ENCODE measurements around the gene TTLL4. TPM values are rescaled to one million over a fixed set of nuclear protein-coding genes. Genes with fewer than 3 reads are reported as not detected.

The TTLL4 gene
- total RNA-seq, 1 donor from 2014 or later: 33.8 TPM

- Histone ChIP-seq H2AFZ (ENCODE audit: low read depth, low read length) (no peak overlapping the region), H3K4me3 (ENCODE audit: insufficient read depth, low read depth, low read length) (no peak overlapping the region), H3K79me2 (ENCODE audit: insufficient read depth, low read length) (no peaks in the 10 kb centered on the region), H4K20me1 (ENCODE audit: insufficient read depth, low read length) (no peaks in the 10 kb centered on the region), H3K4me2 (ENCODE audit: low read length) (no peak overlapping the region), H3K27me3 (ENCODE audit: insufficient read depth, low read length) (no peaks in the 10 kb centered on the region), H3K27ac (ENCODE audit: low read depth, low read length) (no peak overlapping the region), H3K4me1 (ENCODE audit: insufficient read depth, low read length) (peaks cover 8% of the 10 kb centered on the region), H3K9me3 (ENCODE audit: insufficient read depth, low read depth, low read length) (no peaks in the 10 kb centered on the region), H3K9ac (ENCODE audit: low read length) (no peak overlapping the region), H3K36me3 (ENCODE audit: insufficient read depth, low read length) (peaks cover 33% of the 10 kb centered on the region)
- no peak for FAIRE-seq
- H3K27ac Mint-ChIP-seq (ENCODE audit: unreplicated experiment): no peak overlapping the region
- no peak for TF ChIP-seq CTCF (IDR thresholded peaks at IDR 0.05; ENCODE audit: insufficient read depth, low read depth, low read length)
- TF ChIP-seq EZH2 (IDR thresholded peaks at IDR 0.05; ENCODE audit: insufficient read depth, low read length): no peak
- no peak overlapping the region for H3K4me3 Mint-ChIP-seq (ENCODE audit: unreplicated experiment)
- no peaks in the 10 kb centered on the region for H3K9me3 Mint-ChIP-seq (ENCODE audit: unreplicated experiment)
- H3K36me3 Mint-ChIP-seq (ENCODE audit: low read depth, unreplicated experiment): peaks cover 46% of the 10 kb centered on the region
- H3K27me3 Mint-ChIP-seq (ENCODE audit: low read depth, unreplicated experiment): no peaks in the 10 kb centered on the region
- H3K4me1 Mint-ChIP-seq (ENCODE audit: low read depth, unreplicated experiment): peaks cover 12% of the 10 kb centered on the region
- no peak for DNase-seq (ENCODE audit: low read depth)
These were observed 36.3 kb downstream of the TTLL4 start for GRCh38 chr2:218746960-218747359.

- no peak overlapping the region for H3K4me2 ChIP-seq (ENCODE audit: low read length)
- H4K20me1 ChIP-seq (ENCODE audit: insufficient read depth, low read length): no peaks in the 10 kb centered on the region
- Mint-ChIP-seq H3K4me1 (ENCODE audit: low read depth, unreplicated experiment) (peaks cover 12% of the 10 kb centered on the region), H3K4me3 (ENCODE audit: unreplicated experiment) (no peak overlapping the region), H3K9me3 (ENCODE audit: unreplicated experiment) (no peaks in the 10 kb centered on the region), H3K36me3 (ENCODE audit: low read depth, unreplicated experiment) (peaks cover 59% of the 10 kb centered on the region), H3K27ac (ENCODE audit: unreplicated experiment) (no peak overlapping the region), H3K27me3 (ENCODE audit: low read depth, unreplicated experiment) (no peaks in the 10 kb centered on the region)
- FAIRE-seq (no peak), DNase-seq (ENCODE audit: low read depth) (no peak)
- H3K27ac ChIP-seq (ENCODE audit: low read depth, low read length): no peak overlapping the region
- TF ChIP-seq CTCF (IDR thresholded peaks at IDR 0.05; ENCODE audit: insufficient read depth, low read depth, low read length) (no peak), EZH2 (IDR thresholded peaks at IDR 0.05; ENCODE audit: insufficient read depth, low read length) (no peak)
- H3K4me3 ChIP-seq (ENCODE audit: insufficient read depth, low read depth, low read length): no peak overlapping the region
- H3K4me1 ChIP-seq (ENCODE audit: insufficient read depth, low read length): peaks cover 8% of the 10 kb centered on the region
- H2AFZ ChIP-seq (ENCODE audit: low read depth, low read length): no peak overlapping the region
- H3K9me3 ChIP-seq (ENCODE audit: insufficient read depth, low read depth, low read length): no peaks in the 10 kb centered on the region
- H3K9ac ChIP-seq (ENCODE audit: low read length): no peak overlapping the region
- H3K36me3 ChIP-seq (ENCODE audit: insufficient read depth, low read length): peaks cover 45% of the 10 kb centered on the region
- H3K27me3 ChIP-seq (ENCODE audit: insufficient read depth, low read length): no peaks in the 10 kb centered on the region
- H3K79me2 ChIP-seq (ENCODE audit: insufficient read depth, low read length): no peaks in the 10 kb centered on the region
These were observed 38.3 kb downstream of the TTLL4 start for GRCh38 chr2:218748741-218749441.

DNA sequence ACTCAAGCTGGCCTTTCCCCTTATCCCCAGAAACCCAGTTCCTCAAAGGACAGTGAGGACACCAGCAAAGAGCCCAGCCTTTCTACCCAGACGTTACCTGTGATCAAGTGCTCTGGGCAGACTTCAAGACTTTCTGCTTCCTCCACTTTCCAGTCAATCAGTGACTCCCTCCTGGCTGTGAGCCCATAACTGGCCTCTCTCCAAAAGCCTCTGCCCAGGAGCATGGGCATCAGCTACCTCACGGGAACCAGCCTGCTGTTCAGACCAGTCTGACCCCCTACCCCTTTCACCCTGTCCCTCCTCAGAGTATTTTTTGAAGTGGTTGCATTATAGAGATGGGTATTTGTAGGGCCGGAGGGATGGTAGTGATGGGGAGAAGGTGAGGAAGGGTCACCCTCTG is 43.6 kb downstream of the TTLL4 start:
- Mint-ChIP-seq H3K27me3 (ENCODE audit: low read depth, unreplicated experiment) (no peaks in the 10 kb centered on the region), H3K27ac (ENCODE audit: unreplicated experiment) (no peak overlapping the region), H3K4me1 (ENCODE audit: low read depth, unreplicated experiment) (no peaks in the 10 kb centered on the region), H3K9me3 (ENCODE audit: unreplicated experiment) (no peaks in the 10 kb centered on the region), H3K4me3 (ENCODE audit: unreplicated experiment) (no peak overlapping the region), H3K36me3 (ENCODE audit: low read depth, unreplicated experiment) (peaks cover 47% of the 10 kb centered on the region)
- H3K27me3 ChIP-seq (ENCODE audit: insufficient read depth, low read length): no peaks in the 10 kb centered on the region
- TF ChIP-seq CTCF (IDR thresholded peaks at IDR 0.05; ENCODE audit: insufficient read depth, low read depth, low read length) (no peak), EZH2 (IDR thresholded peaks at IDR 0.05; ENCODE audit: insufficient read depth, low read length) (no peak)
- no peaks in the 10 kb centered on the region for H3K9me3 ChIP-seq (ENCODE audit: insufficient read depth, low read depth, low read length)
- H3K36me3 ChIP-seq (ENCODE audit: insufficient read depth, low read length): peaks cover 48% of the 10 kb centered on the region
- no peaks in the 10 kb centered on the region for H3K79me2 ChIP-seq (ENCODE audit: insufficient read depth, low read length)
- no peak overlapping the region for H3K9ac ChIP-seq (ENCODE audit: low read length)
- no peaks in the 10 kb centered on the region for H3K4me1 ChIP-seq (ENCODE audit: insufficient read depth, low read length)
- H2AFZ ChIP-seq (ENCODE audit: low read depth, low read length): no peak overlapping the region
- H3K27ac ChIP-seq (ENCODE audit: low read depth, low read length): no peak overlapping the region
- no peak overlapping the region for H3K4me2 ChIP-seq (ENCODE audit: low read length)
- H3K4me3 ChIP-seq (ENCODE audit: insufficient read depth, low read depth, low read length): no peak overlapping the region
- no peaks in the 10 kb centered on the region for H4K20me1 ChIP-seq (ENCODE audit: insufficient read depth, low read length)
- DNase-seq (ENCODE audit: low read depth) (no peak), FAIRE-seq (no peak)

All from astrocyte (in vitro differentiated cells and primary cell).